Lung (tissue), 12 donors: ENCODE results near the gene NCAPH2. TPM values are rescaled to one million over a fixed set of nuclear protein-coding genes. Genes with fewer than 3 reads are reported as not detected.

Source experiments
- ATAC-seq: fragments of 200-7000 bp; cut with Tn5 transposase; one replicate; pipeline ENCODE4 v1.9.1; 2020; ENCODE audit warnings: moderate number of reproducible peaks; ENCODE audit not compliant: insufficient read depth, low FRiP score
- DNase-seq, 3 donors: peaks; one replicate each; pipeline ENCODE4 v3.0.0-alpha.2; 2013 to 2017
- H3K27ac ChIP-seq, 2 donors: one replicate each; pipeline ENCODE4 v1.5.1; 2013; ENCODE audit warnings: mild to moderate bottlenecking in 2 of 2, moderate library complexity in 2 of 2, control low read depth in 1 of 2, inconsistent platforms in 1 of 2, low read depth in 1 of 2, low read length in 1 of 2
- H3K27me3 ChIP-seq, 3 donors: one replicate each; pipeline ENCODE4 v1.5.1; 2013; ENCODE audit warnings: low read length in 2 of 3; ENCODE audit not compliant: control insufficient read depth in 3 of 3, insufficient read depth in 3 of 3
- H3K36me3 ChIP-seq, 4 donors: one replicate each; pipeline ENCODE4 v1.5.1; 2013; ENCODE audit warnings: low read length in 4 of 4, mild to moderate bottlenecking in 1 of 4, moderate library complexity in 1 of 4; ENCODE audit not compliant: control insufficient read depth in 4 of 4, insufficient read depth in 4 of 4
- H3K4me1 ChIP-seq, 5 donors: one replicate each; pipeline ENCODE4 v1.5.1; 2013; ENCODE audit warnings: low read length in 5 of 5, mild to moderate bottlenecking in 2 of 5, moderate library complexity in 1 of 5; ENCODE audit not compliant: control insufficient read depth in 5 of 5, insufficient read depth in 5 of 5
- H3K4me3 ChIP-seq: one replicate; pipeline ENCODE4 v1.5.1; 2013; ENCODE audit warnings: mild to moderate bottlenecking, control low read depth, moderate library complexity
- H3K9ac ChIP-seq, 2 donors: one replicate each; pipeline ENCODE4 v1.5.1; 2013; ENCODE audit warnings: low read length in 2 of 2, control low read depth in 1 of 2; ENCODE audit not compliant: insufficient read depth in 1 of 2
- H3K9me3 ChIP-seq, 4 donors: one replicate each; pipeline ENCODE4 v1.5.1; 2013; ENCODE audit warnings: low read length in 3 of 4, mild to moderate bottlenecking in 1 of 4, moderate library complexity in 1 of 4; ENCODE audit not compliant: control insufficient read depth in 4 of 4, insufficient read depth in 3 of 4
- CTCF ChIP-seq: IDR thresholded peaks from 2 replicates; pipeline ENCODE4 v1.5.1; 2012; ENCODE audit warnings: mild to moderate bottlenecking; ENCODE audit errors: control extremely low read depth, extremely low read depth
- WGBS, 2 donors: extraction: QIAGEN DNeasy Blood & Tissue Kit; methylation state at CpG; one replicate each; pipeline ENCODE4 v1.1.7; 2013; 5-methylcytosine and 5-hydroxymethylcytosine counted together
- polyA plus RNA-seq, 2 donors: library from polyadenylated mRNA; stranded (reverse); fragments of 200-250 nt; gene quantifications; one replicate each; pipeline ENCODE4 v1.2.1, GENCODE V29; 2013
- total RNA-seq, 2 donors: library from RNA; depleted of rRNA in 1 of 2; stranded (reverse); fragments of >200 nt in 1 of 2; gene quantifications; one replicate each; pipeline ENCODE4 v1.2.1, GENCODE V29; 2014 to 2021
- donor health status: control.
- donor health status: control.
- donor health status: Bipolar disorder and iron deficiency.
- donor health status: healthy.
- donor health status: DM: yes; HTN: yes; CAD: no.

Gene NCAPH2
- total and polyA plus RNA-seq, 4 donors, result 27.8 to 64.4 (median 43.2) TPM

- no peak overlapping the region for H3K4me3 ChIP-seq
- peaks cover 0 to 8% (median 0%) of the 10 kb centered on the region in 4 donors for H3K36me3 ChIP-seq
- DNase-seq (no peak), ATAC-seq (no peak)
- no peaks in the 10 kb centered on the region for H3K27me3 ChIP-seq
- no peaks in the 10 kb centered on the region for H3K4me1 ChIP-seq
- WGBS, 2 donors, result 91 to 97% methylated on average over 13 of the region's 13 CpGs
- no peak for TF ChIP-seq CTCF
- no peak overlapping the region for H3K9ac ChIP-seq
- no peaks in the 10 kb centered on the region for H3K9me3 ChIP-seq
- no peak overlapping the region for H3K27ac ChIP-seq
Measured at GRCh38 chr22:50569896-50570535, 62.0 kb downstream of the NCAPH2 start.

DNA sequence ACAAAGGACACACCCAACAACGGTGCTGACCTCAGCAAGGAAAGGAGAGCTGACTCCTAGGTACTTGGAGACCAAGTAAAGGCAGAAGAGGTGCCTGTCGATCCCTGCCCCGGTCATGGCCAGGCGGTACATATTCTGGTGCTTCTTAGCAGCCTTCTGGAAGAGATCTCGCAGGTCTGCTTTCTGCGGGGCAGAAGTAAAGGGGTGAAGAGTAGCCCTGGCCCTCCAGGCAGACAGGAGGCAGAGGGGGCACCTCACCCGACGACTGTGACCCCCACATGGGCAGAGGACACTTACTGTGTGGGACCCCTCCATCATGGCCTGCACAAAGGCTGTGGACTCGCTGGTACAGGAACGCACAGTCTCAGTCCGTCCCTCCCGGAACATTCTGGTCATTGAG is 62.8 kb downstream of the NCAPH2 start:
- WGBS, 2 donors, result 94 to 96% methylated on average over 12 of the region's 12 CpGs
- ATAC-seq, result no peak
- Histone ChIP-seq H3K4me3 (no peak overlapping the region), H3K27ac (no peak overlapping the region), H3K36me3 (peaks cover 0 to 8% (median 0%) of the 10 kb centered on the region in 4 donors), H3K27me3 (no peaks in the 10 kb centered on the region), H3K4me1 (no peaks in the 10 kb centered on the region), H3K9ac (no peak overlapping the region), H3K9me3 (no peaks in the 10 kb centered on the region)
- TF ChIP-seq CTCF, result no peak
- DNase-seq, result no peak

DNA sequence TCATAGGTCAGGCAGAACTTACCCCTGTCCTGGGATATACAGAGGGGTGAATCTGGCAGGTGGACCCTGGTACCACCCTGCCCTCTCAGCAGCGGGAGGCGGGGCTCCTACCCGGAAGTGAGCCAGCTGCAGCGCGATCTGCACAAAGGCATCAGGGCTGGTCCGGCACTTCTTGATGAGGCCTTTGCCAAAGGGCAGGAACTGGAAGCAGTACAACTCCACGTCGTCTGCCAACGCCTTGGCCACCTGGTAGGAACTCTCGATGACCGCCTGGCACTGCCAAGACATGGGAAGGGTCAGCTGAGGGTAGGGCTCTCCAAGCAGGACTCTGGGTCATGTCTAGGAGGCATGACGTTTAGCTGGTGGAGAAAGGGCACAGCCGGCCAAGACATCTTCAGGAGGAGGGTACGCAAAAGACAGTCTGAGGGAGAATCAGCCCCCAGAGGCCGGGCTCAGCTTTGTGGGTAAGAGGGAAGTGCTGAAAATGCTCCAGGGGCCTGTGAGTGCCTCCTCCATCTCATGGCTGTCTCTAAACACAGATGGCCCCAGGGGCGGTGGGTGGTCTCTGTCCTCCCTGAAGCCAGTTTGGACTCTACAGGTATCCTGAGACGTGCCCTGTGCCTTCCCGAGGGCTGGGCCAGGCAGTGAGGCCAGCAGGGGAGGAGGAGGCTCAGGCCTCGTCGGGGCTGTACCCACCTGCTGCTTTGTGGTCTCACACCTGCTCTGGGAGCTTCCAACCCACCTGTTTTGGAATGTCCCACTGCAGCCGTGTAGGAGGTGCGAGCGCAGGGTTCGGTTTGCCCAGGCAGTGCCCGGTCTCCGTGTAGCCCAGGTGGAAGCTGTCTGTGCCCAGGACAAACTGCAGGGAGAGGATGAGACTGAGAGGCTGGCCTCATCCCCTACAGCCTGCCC is 63.5 kb downstream of the NCAPH2 start:
- Histone ChIP-seq H3K4me3 (no peak overlapping the region), H3K27ac (no peak overlapping the region), H3K27me3 (peaks cover 0 to 1% (median 0%) of the 10 kb centered on the region in 3 donors), H3K9ac (no peak overlapping the region), H3K4me1 (no peaks in the 10 kb centered on the region), H3K36me3 (peaks cover 0 to 8% (median 0%) of the 10 kb centered on the region in 4 donors), H3K9me3 (no peaks in the 10 kb centered on the region)
- TF ChIP-seq CTCF, result no peak
- no peak for ATAC-seq
- WGBS, 2 donors, result 90 to 94% methylated on average over 26 of the region's 26 CpGs
- no peak for DNase-seq
